HepG2 (cell line): ENCODE measurements around the gene SH2D6. TPM values are rescaled to one million over a fixed set of nuclear protein-coding genes. Genes with fewer than 3 reads are reported as not detected.

Source experiments
- ATAC-seq: fragments of 200-7000 bp; cut with Tn5 transposase; 3 replicates; pipeline ENCODE4 v1.9.1; 2020; ENCODE audit warnings: mild to moderate bottlenecking, moderate library complexity
- BruUV-seq: library from RNA; stranded (reverse); fragments of 400-500 nt; replicated peaks from 2 replicates; lab custom pipeline; 2021; lab: Mats Ljungman, UMichigan
- CTCF ChIA-PET: fragments of 300-600 bp; formaldehyde crosslinking; extraction: SDS; loops from one replicate; lab custom pipeline; 2021; ENCODE audit warnings: low total read pairs, inconsistent platforms, low intra/inter-chr PET ratio; lab: Yijun Ruan, JAX
- POLR2A ChIA-PET: fragments of 350-600 bp; sonication (Branson Sonifier 250); formaldehyde crosslinking; loops from one replicate; lab custom pipeline; 2020; ENCODE audit warnings: antibody characterized with exemption, inconsistent platforms; lab: Yijun Ruan, JAX
- DNase-seq: peaks from one replicate; pipeline ENCODE4 v3.0.0-alpha.2; 2015; ENCODE audit warnings: low spot score
- FAIRE-seq: peaks from 3 replicates; lab custom pipeline; 2011; peaks lifted over from hg19 to GRCh38; lab: Jason Lieb, UNC
- H2AFZ ChIP-seq: one replicate; pipeline ENCODE4 v1.6.1; 2011; ENCODE audit warnings: low read length, inconsistent platforms
- H3K27ac ChIP-seq: fragments of 300-600 bp; 3 replicates; pipeline ENCODE4 v1.8.0; 2011; ENCODE audit warnings: mixed run types, mild to moderate bottlenecking, mixed read lengths, low read length, inconsistent platforms; ENCODE audit not compliant: insufficient read depth; ENCODE audit errors: extremely low read length
- H3K27me3 ChIP-seq, 2 experiments: fragments of 200-600 bp in 1 of 2; 2 replicates in 1 of 2; 3 replicates in 1 of 2; pipeline versions ENCODE4 v1.6.0 to v1.8.0; 2011; ENCODE audit warnings: low read length in 2 of 2, mild to moderate bottlenecking in 2 of 2, moderate library complexity in 2 of 2, inconsistent platforms in 1 of 2; ENCODE audit not compliant: insufficient read depth in 2 of 2, control insufficient read depth in 1 of 2
- H3K36me3 ChIP-seq, 2 experiments: fragments of 200-600 bp in 1 of 2; replicated peaks in 1 of 2; 2 replicates in 1 of 2; 3 replicates in 1 of 2; pipeline versions ENCODE4 v1.5.1 to v1.8.0; 2011; ENCODE audit warnings: low read length in 2 of 2, inconsistent platforms in 1 of 2; ENCODE audit not compliant: insufficient read depth in 2 of 2, control insufficient read depth in 1 of 2
- H3K4me1 ChIP-seq: 2 replicates; pipeline ENCODE4 v1.5.1; 2012; ENCODE audit warnings: low read length, inconsistent platforms; ENCODE audit not compliant: insufficient read depth
- H3K4me2 ChIP-seq: 2 replicates; pipeline ENCODE4 v1.6.0; 2011; ENCODE audit warnings: low read depth, low read length, inconsistent platforms
- H3K4me3 ChIP-seq, 3 experiments: fragments of 200-600 bp in 1 of 3; sonication (generic), shearing (Covaris generic) in 1 of 3; replicated peaks in 1 of 3; 2 replicates each; pipeline ENCODE4 v1.5.1; 2011 to 2016; ENCODE audit warnings: low read length in 3 of 3, inconsistent platforms in 2 of 3, low read depth in 2 of 3, mild to moderate bottlenecking in 2 of 3, control low read depth in 1 of 3, mixed read lengths in 1 of 3; ENCODE audit not compliant: insufficient read depth in 1 of 3
- H3K79me2 ChIP-seq: one replicate; pipeline ENCODE4 v1.6.1; 2011; ENCODE audit warnings: low read length, inconsistent platforms; ENCODE audit not compliant: insufficient read depth
- H3K9ac ChIP-seq: 2 replicates; pipeline ENCODE4 v1.6.0; 2011; ENCODE audit warnings: mild to moderate bottlenecking, low read depth, low read length, inconsistent platforms; ENCODE audit not compliant: insufficient read depth
- H3K9me3 ChIP-seq: 2 replicates; pipeline ENCODE4 v1.5.1; 2012; ENCODE audit warnings: mild to moderate bottlenecking, low read length
- H4K20me1 ChIP-seq: 2 replicates; pipeline ENCODE4 v1.6.0; 2011; ENCODE audit warnings: inconsistent platforms, mild to moderate bottlenecking, low read length, moderate library complexity; ENCODE audit not compliant: insufficient read depth
- EP300 ChIP-seq, 3 experiments: sonication (generic) in 1 of 3; formaldehyde crosslinking in 1 of 3; IDR thresholded peaks; 2 replicates each; pipeline versions ENCODE4 v1.5.1 to v1.6.1; 2011 to 2020; ENCODE audit warnings: low read depth in 2 of 3, low read length in 2 of 3, borderline replicate concordance in 1 of 3, improper control_type of control experiment in 1 of 3, mild to moderate bottlenecking in 1 of 3, missing genetic modification reagents in 1 of 3, moderate library complexity in 1 of 3
- HNF4G ChIP-seq, 2 experiments: sonication (generic) in 1 of 2; formaldehyde crosslinking in 1 of 2; IDR thresholded peaks; 2 replicates each; pipeline versions ENCODE4 v1.4.0 to v1.6.1; 2011 to 2020; ENCODE audit warnings: borderline replicate concordance in 2 of 2, low read depth in 2 of 2, mild to moderate bottlenecking in 2 of 2, low read length in 1 of 2, missing genetic modification reagents in 1 of 2, moderate library complexity in 1 of 2
- HOXA5 ChIP-seq: sonication (generic); formaldehyde crosslinking; IDR thresholded peaks from 2 replicates; pipeline ENCODE4 v1.4.0; 2020; ENCODE audit warnings: missing genetic modification reagents
- KLF11 ChIP-seq: IDR thresholded peaks from 2 replicates; pipeline ENCODE4 v1.6.1; 2016; ENCODE audit warnings: missing compliant biosample characterization
- PHF20 ChIP-seq: sonication (generic); formaldehyde crosslinking; IDR thresholded peaks from 2 replicates; pipeline ENCODE4 v1.5.0; 2020; ENCODE audit warnings: mild to moderate bottlenecking, missing genetic modification reagents
- RARA ChIP-seq: IDR thresholded peaks from 2 replicates; pipeline ENCODE4 v1.6.1; 2016; ENCODE audit warnings: missing genetic modification reagents, missing compliant biosample characterization
- ZFP91 ChIP-seq: sonication (generic); formaldehyde crosslinking; IDR thresholded peaks from 2 replicates; pipeline ENCODE4 v1.9.0; 2022; ENCODE audit warnings: missing genetic modification reagents, mild to moderate bottlenecking, borderline replicate concordance
- ZNF367 ChIP-seq: sonication (generic); formaldehyde crosslinking; IDR thresholded peaks from 2 replicates; pipeline ENCODE4 v1.4.0; 2020; ENCODE audit warnings: missing genetic modification reagents, borderline replicate concordance
- ZNF513 ChIP-seq: sonication (generic); formaldehyde crosslinking; conservative IDR thresholded peaks from 2 replicates; pipeline ENCODE4 v1.5.0; 2020; ENCODE audit warnings: missing genetic modification reagents
- WGBS: methylation state at CpG from one replicate; pipeline ENCODE4 v1.1.6; 2017; ENCODE audit warnings: low lambda C conversion rate; 5-methylcytosine and 5-hydroxymethylcytosine counted together
- in situ Hi-C: cut with HindIII; loops from 2 replicates; pipeline ENCODE4 v1.10.0; 2017; ENCODE audit warnings: low pct_unique_long_range_greater_than_20kb; ENCODE audit not compliant: extremely low pct_ligation_motif_present
- intact Hi-C: fragments of 100-400 bp; cut with micrococcal nuclease; formaldehyde crosslinking; loops from one replicate; pipeline ENCODE4 v1.10.0; 2022; ENCODE audit not compliant: unreplicated experiment
- polyA plus RNA-seq, 8 experiments: library from polyadenylated mRNA; depleted of rRNA in 3 of 8; stranded (reverse) in 7 of 8; unstranded in 1 of 8; fragments of >200 nt; fragmentation: Illumina TruSeq in 4 of 8; extraction: Trizol in 4 of 8; gene quantifications; 2 replicates each; pipeline versions ENCODE4 v1.2.1 to v1.2.3, GENCODE V29; 2011 to 2016; ENCODE audit warnings: low read depth in 4 of 8, missing spikeins in 1 of 8, mixed read lengths in 1 of 8; ENCODE audit not compliant: insufficient read depth in 1 of 8
- total RNA-seq, 5 experiments: library from RNA; depleted of rRNA; stranded (reverse); fragments of >200 nt; fragmentation: Illumina TruSeq; extraction: Trizol; gene quantifications; 2 replicates each; pipeline ENCODE4 v1.2.3, GENCODE V29; 2016; ENCODE audit warnings: low read depth in 1 of 5
- TF ChIP-seq, protein P1 (sequence below): sonication (generic); formaldehyde crosslinking; IDR thresholded peaks from 2 replicates; pipeline ENCODE4 v1.8.0; 2022; ENCODE audit warnings: mild to moderate bottlenecking, missing genetic modification reagents, moderate library complexity

Gene SH2D6
- total and polyA plus RNA-seq, 2 of the 13 experiments (the other 11 are each of a cell fraction or from before 2014, with no cell fraction given) = 0.11 to 0.26 TPM

- TF ChIP-seq ZNF513 (CRISPR knock-in tag) (no peak), EP300 (IDR thresholded peaks at IDR 0.05; ENCODE audit: low read depth in 2 of 2, low read length in 2 of 2) (no peak), EP300 (CRISPR knock-in tag; IDR thresholded peaks at IDR 0.05; ENCODE audit: borderline replicate concordance) (no peak), HOXA5 (no peak), ZNF367 (CRISPR knock-in tag) (no peak), HNF4G (IDR thresholded peaks at IDR 0.05; ENCODE audit: borderline replicate concordance, low read depth, low read length) (0 out of 2 replicates have a peak, but pooled peaks have one; percentile 7), HNF4G (CRISPR knock-in tag; IDR thresholded peaks at IDR 0.05; ENCODE audit: borderline replicate concordance, low read depth) (no peak), PHF20 (CRISPR knock-in tag) (no peak), RARA (CRISPR knock-in tag) (peak; percentile 35; the same call in 1 of the 2 replicates)
- TF ChIP-seq, protein P1, sequence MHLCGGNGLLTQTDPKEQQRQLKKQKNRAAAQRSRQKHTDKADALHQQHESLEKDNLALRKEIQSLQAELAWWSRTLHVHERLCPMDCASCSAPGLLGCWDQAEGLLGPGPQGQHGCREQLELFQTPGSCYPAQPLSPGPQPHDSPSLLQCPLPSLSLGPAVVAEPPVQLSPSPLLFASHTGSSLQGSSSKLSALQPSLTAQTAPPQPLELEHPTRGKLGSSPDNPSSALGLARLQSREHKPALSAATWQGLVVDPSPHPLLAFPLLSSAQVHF (CRISPR knock-in tag) = no peak
Measured at GRCh38 chr2:85397925-85398331, 20.6 kb upstream of the SH2D6 start (continued).

- intact Hi-C loops (no loop called here), in situ Hi-C loops (no loop called here)
- BruUV-seq = no TSS peak
- H3K9me3 ChIP-seq = no peaks in the 10 kb centered on the region
- no peak for DNase-seq
- no peak overlapping the region for H3K9ac ChIP-seq
- no peaks in the 10 kb centered on the region for H3K36me3 ChIP-seq
- H3K27ac ChIP-seq = no peak overlapping the region
- no peak for FAIRE-seq
- no peak overlapping the region for H3K4me3 ChIP-seq
- H4K20me1 ChIP-seq = no peaks in the 10 kb centered on the region
- WGBS = 74% methylated on average over 5 of the region's 8 CpGs
- H3K79me2 ChIP-seq = no peaks in the 10 kb centered on the region
- ATAC-seq = no peak
- peaks cover 38% of the 10 kb centered on the region for H3K4me1 ChIP-seq
- CTCF ChIA-PET = no interaction called here
- no peaks in the 10 kb centered on the region for H3K27me3 ChIP-seq
- no peak overlapping the region for H3K4me2 ChIP-seq
- no peak overlapping the region for H2AFZ ChIP-seq
- TF ChIP-seq ZFP91 (CRISPR knock-in tag) = 0 out of 2 replicates have a peak, but pooled peaks have one; percentile 8
- no peak for TF ChIP-seq KLF11 (CRISPR knock-in tag)
- POLR2A ChIA-PET = interaction anchor here (1.5 to 3.4 kb wide), 3 partner anchors 20 to 162 kb away, joined by 5 to 13 read pairs (median 6); partner anchors contain the start of genes GGCX, MAT2A and SH2D6
Measured at GRCh38 chr2:85398426-85399182, 19.9 kb upstream of the SH2D6 start.
